Thyroid gland (tissue), 4 donors: ENCODE data around the gene LRCOL1. TPM values are rescaled to one million over a fixed set of nuclear protein-coding genes. Genes with fewer than 3 reads are reported as not detected.

Source experiments
- DNase-seq, 2 donors: peaks; one replicate each; pipeline ENCODE4 v3.0.0-alpha.2; 2019
- H3K27ac ChIP-seq, 3 donors: fragments of 200-600 bp; sonication (generic); 1 replicate in 2 of 3; 2 replicates in 1 of 3; pipeline ENCODE4 v1.5.1; 2016 to 2019; ENCODE audit warnings: mild to moderate bottlenecking in 1 of 3, moderate library complexity in 1 of 3
- H3K27me3 ChIP-seq: fragments of 200-600 bp; sonication (generic); one replicate; pipeline ENCODE4 v1.5.1; 2019
- H3K36me3 ChIP-seq, 2 donors: fragments of 200-600 bp; sonication (generic); one replicate each; pipeline ENCODE4 v1.5.1; 2016 to 2019
- H3K4me1 ChIP-seq, 2 donors: fragments of 200-600 bp; sonication (generic); one replicate each; pipeline ENCODE4 v1.5.1; 2017 to 2019
- H3K4me3 ChIP-seq, 3 donors: fragments of 200-600 bp; sonication (generic); replicated peaks in 1 of 3; 1 replicate in 2 of 3; 2 replicates in 1 of 3; pipeline ENCODE4 v1.5.1; 2016; ENCODE audit warnings: mild to moderate bottlenecking in 1 of 3
- H3K9me3 ChIP-seq: fragments of 200-600 bp; sonication (generic); one replicate; pipeline ENCODE4 v1.5.1; 2017
- CTCF ChIP-seq, 6 experiments: fragments of 200-600 bp in 3 of 6; fragments of 450-650 bp in 3 of 6; sonication (generic) in 3 of 6; IDR thresholded peaks; one replicate each; pipeline ENCODE4 v1.5.1; 2016 to 2019; ENCODE audit warnings: antibody characterized with exemption in 6 of 6, mild to moderate bottlenecking in 2 of 6, inconsistent platforms in 1 of 6, moderate library complexity in 1 of 6
- POLR2A ChIP-seq, 2 donors: fragments of 450-650 bp; IDR thresholded peaks; one replicate each; pipeline ENCODE4 v1.6.1; 2017; ENCODE audit warnings: antibody characterized with exemption in 2 of 2, mild to moderate bottlenecking in 2 of 2, moderate library complexity in 1 of 2
- WGBS, 2 donors: methylation state at CpG; one replicate each; pipeline ENCODE4 v1.1.5; 2017; 5-methylcytosine and 5-hydroxymethylcytosine counted together
- intact Hi-C: fragments of 100-400 bp; cut with DNase I; formaldehyde crosslinking; loops from one replicate; pipeline ENCODE4 v1.15.1; 2023
- total RNA-seq, 4 donors: library from RNA; depleted of rRNA; stranded (reverse); fragments of >200 nt; gene quantifications; one replicate each; pipeline ENCODE4 v1.2.3, GENCODE V29; 2016

Gene LRCOL1
- total RNA-seq, 4 donors from 2014 or later = 0.89 to 3.2 (median 3.2) TPM; not detected in 1

GRCh38 chr12:132608231-132609171 is 1.9 kb downstream of the LRCOL1 start:
- peak; percentile 25 to 28 for DNase-seq
- Histone ChIP-seq H3K4me1 (peaks cover 0 to 16% of the 10 kb centered on the region in 2 donors), H3K27ac (no peak overlapping the region), H3K4me3 (no peak overlapping the region), H3K27me3 (no peaks in the 10 kb centered on the region), H3K9me3 (no peaks in the 10 kb centered on the region), H3K36me3 (no peaks in the 10 kb centered on the region)
- 57 to 59% methylated on average over 25 of the region's 25 CpGs for WGBS, 2 donors
- TF ChIP-seq POLR2A (IDR thresholded peaks at IDR 0.05) (no peak), CTCF (IDR thresholded peaks at IDR 0.05) (no peak)
- intact Hi-C loops = no loop called here

DNA sequence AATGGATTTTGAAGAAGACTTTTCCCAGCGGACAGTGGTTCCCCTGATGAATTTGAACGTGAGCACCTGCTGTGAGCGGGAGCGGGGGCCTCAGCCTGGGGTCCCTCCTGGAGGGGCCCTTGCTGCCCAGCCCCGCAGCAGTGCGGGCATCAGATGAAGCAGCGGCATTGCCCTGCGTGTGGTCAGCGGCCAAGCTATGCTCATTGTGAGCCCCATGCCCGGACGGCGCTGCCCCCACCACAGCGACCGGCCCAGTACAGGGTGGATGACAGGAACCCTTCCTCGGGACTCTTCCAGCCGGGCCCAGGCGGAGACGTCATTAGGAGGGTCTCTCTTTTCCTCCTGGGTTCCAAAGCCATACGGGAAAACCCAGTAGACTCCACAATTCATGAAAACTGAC is 3.5 kb downstream of the LRCOL1 start:
- H3K27me3 ChIP-seq = no peaks in the 10 kb centered on the region
- H3K27ac ChIP-seq = no peak overlapping the region
- WGBS, 2 donors = 87 to 93% methylated on average over 19 of the region's 19 CpGs

DNA sequence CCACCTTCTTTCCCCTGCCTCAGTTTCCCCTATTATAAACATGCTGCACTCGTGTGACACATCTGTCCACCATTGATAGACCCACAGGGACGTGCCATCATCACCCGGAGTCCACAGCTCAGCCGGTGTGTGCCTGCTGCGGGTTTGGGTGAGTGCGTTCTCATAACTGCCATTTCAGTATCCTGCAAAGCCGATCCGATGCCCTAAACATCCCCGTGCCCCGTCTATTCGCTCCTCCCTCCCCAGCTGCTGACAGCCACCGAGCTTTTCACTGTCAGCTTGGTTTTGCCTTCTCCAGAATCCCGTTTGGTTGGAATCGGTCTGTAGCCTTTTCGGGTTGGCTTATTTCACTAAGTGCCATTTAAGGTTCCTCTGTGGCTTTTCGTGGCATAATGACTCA is 3.9 kb downstream of the LRCOL1 start:
- intact Hi-C loops = no loop called here
- Histone ChIP-seq H3K36me3 (no peaks in the 10 kb centered on the region), H3K4me1 (peaks cover 0 to 16% of the 10 kb centered on the region in 2 donors), H3K27me3 (no peaks in the 10 kb centered on the region), H3K9me3 (no peaks in the 10 kb centered on the region), H3K4me3 (no peak overlapping the region), H3K27ac (no peak overlapping the region)
- DNase-seq = no peak
- TF ChIP-seq CTCF (IDR thresholded peaks at IDR 0.05) = no peak
- no peak for TF ChIP-seq POLR2A (IDR thresholded peaks at IDR 0.05)
- WGBS, 2 donors = 76 to 79% methylated on average over 16 of the region's 16 CpGs

More for the DNA sequence above, 3.5 kb downstream of the LRCOL1 start:
- TF ChIP-seq CTCF (IDR thresholded peaks at IDR 0.05) (no peak), POLR2A (IDR thresholded peaks at IDR 0.05) (no peak)
- Histone ChIP-seq H3K4me3 (no peak overlapping the region), H3K9me3 (no peaks in the 10 kb centered on the region), H3K4me1 (peaks cover 0 to 16% of the 10 kb centered on the region in 2 donors), H3K36me3 (no peaks in the 10 kb centered on the region)
- no peak for DNase-seq
- intact Hi-C loops = no loop called here

- WGBS, 2 donors = 68 to 83% methylated on average over 9 to 11 of the region's 18 CpGs
- no peak for TF ChIP-seq POLR2A (IDR thresholded peaks at IDR 0.05)
- no peak for TF ChIP-seq CTCF (IDR thresholded peaks at IDR 0.05)
- DNase-seq = no peak
- intact Hi-C loops = no loop called here
- peaks cover 0 to 20% of the 10 kb centered on the region in 2 donors for H3K4me1 ChIP-seq
- H3K27me3 ChIP-seq = no peaks in the 10 kb centered on the region
- H3K4me3 ChIP-seq = no peak overlapping the region
- H3K27ac ChIP-seq = no peak overlapping the region
- no peaks in the 10 kb centered on the region for H3K9me3 ChIP-seq
- H3K36me3 ChIP-seq = no peaks in the 10 kb centered on the region
These were observed 4.5 kb downstream of the LRCOL1 start for GRCh38 chr12:132605892-132606291.
